HG02981 (cell line): Measurements from ENCODE around the gene MRAP.

Source experiments
- ATAC-seq: cut with Tn5 transposase; IDR thresholded peaks from one replicate; pipeline ENCODE4 v1.9.1; 2021; ENCODE audit warnings: mild to moderate bottlenecking, moderate library complexity; ENCODE audit not compliant: unreplicated experiment

MRAP gene

DNA sequence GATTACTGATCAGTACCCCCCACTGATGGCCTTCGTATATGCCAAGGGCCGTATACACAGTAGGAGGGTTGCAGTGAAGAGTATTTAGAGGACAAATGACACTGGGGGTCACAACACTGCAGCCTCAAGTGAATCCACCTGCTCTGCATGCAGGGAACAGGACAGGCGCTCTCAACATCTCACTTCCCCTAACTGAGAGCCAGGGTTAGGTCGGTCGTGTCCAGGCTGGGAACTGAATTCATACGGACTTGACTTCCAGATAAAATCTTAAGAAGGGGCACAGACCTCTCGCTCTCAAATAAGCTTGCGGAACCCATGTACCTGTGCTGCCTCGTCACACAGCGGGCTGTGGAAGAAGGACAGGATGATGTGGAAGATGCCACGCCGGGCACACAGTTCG is 22.8 kb downstream of the MRAP start:
- ATAC-seq: no peak

DNA sequence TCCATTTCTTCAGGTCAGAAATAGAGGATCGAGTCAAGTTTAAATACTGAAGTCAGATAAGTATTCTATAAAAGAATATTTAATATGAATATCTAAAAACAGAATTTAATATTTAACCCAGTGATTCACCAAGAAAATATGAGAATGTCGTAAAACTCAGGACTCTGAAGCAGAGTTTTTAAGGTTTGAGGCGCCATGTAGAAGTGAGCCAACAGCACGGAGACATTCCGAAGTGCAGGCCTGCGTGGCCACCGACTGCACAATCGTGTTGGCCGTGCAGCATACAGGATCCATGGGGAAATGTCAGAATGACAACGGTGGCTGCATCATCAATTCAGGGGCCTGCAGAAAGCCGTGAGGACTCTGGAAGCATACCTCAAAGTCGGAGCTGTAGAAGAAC is 23.4 kb downstream of the MRAP start:
- ATAC-seq: no peak

DNA sequence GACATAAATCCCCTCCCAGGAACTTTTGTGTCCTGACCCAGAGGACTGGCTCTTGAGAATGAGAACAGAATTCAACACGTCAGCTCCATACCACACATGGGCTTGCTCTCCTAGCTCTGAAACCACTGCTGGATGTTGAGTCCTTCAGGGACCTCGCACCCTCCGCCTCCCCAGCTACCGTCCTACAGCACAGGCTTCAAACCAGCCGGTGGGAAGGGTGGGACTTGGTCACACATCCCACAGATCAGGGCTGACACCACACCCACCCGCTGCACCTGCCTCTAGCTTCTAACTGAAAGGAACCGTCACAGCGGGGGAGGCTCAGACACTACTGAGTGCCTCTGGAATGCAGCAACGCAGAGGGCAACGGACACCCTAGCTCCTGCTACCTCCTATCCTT is 24.0 kb downstream of the MRAP start:
- ATAC-seq: no peak

DNA sequence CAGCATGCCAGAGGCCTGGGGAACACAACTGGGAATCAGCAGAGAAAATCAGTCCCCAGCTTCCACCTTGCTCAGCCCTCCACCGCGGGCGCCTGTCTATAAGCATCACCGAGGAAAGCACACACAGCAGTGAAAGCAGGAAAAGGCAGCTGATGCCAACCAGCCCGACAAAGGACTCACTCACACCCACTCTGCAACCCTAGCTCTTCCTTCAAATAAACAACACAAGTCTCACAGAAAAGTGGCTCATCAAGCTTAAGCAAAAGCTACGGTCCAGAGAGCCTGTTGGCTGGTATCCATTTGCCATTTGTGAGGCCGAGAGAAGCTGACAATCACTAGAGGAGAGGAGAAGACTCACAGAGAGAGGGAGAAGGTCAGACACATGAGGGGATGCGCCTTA is 27.1 kb downstream of the MRAP start:
- ATAC-seq: no peak

DNA sequence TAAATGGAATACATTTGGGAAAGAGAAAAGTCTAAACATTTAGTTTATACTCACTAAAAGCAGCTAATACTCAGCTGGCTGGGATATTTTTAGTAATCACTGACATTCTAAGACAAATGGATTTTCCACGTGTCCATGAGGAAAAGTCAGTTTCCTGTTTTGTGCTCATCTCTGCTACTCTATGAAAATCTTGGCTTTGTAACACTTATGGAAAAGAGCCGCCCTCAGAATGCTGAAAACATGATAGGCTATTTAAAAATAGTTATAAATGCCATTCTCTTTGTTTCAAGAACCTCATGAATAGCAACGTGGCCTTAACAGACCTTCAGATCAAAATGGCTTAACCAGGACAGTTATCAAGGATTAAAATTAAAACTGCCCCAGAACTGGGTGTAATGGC is 29.9 kb downstream of the MRAP start:
- no peak for ATAC-seq

DNA sequence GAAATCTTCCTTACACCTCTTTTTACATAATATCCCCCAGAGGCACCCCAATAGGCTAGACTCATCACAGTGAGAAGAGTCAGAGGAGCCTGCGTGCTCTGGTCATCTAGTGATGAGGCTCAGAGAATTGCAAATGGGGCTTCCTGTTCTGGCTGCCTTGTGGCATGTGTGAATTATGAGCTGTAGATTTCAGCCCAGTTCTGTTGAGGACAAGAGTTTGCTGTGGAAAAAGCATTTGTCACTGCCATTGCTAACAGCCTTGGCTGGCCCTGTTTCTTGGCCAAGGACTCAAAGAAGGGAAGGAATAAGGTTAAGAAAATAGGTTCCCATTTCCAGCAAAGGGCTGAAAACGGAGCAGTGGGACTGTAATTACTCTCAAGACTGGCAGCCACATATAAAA is 30.7 kb downstream of the MRAP start:
- ATAC-seq: no peak

DNA sequence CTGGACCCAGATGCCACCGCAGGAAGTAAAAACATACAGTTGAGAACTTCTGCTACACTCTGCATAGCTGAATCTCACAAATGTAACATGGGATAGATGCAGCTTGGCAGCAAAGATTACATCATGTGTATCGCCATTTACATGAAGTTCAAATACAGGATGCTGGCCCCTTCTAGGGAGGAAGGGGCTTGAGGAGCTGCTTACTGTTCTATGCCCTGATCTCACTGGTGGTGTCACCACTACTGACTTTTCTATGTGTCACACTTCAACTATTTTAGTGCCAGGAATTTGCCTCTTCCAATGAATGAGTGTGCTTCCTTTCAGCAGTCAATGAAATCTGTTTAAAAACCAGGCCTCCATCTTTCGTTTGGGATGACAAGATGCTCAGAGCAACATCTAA is 31.1 kb downstream of the MRAP start:
- ATAC-seq: no peak

DNA sequence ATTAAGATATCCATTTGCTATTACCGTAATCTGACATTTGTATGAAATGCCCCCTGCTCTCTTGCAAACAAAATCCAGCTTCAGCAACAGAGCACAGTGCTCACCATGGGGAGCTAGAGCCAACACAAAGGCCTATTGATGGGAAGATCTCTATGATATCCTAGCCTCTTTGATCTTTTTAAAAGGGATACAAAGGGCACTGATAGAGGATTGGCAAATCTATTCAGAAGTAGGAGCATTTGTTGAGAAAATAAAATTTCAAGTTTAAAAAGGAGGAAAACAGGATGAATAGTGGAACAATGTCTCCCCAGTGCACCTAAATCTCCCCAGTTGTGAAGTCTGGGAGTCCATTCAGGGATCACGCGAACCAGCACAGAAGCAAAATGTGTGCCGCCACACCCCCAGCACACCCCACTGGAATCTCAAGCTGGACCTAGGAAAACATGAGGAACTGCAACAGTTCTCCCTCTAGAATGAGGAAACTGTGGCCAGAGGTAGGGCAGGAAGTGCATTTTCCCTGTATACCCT is 32.2 kb downstream of the MRAP start:
- ATAC-seq: no peak

DNA sequence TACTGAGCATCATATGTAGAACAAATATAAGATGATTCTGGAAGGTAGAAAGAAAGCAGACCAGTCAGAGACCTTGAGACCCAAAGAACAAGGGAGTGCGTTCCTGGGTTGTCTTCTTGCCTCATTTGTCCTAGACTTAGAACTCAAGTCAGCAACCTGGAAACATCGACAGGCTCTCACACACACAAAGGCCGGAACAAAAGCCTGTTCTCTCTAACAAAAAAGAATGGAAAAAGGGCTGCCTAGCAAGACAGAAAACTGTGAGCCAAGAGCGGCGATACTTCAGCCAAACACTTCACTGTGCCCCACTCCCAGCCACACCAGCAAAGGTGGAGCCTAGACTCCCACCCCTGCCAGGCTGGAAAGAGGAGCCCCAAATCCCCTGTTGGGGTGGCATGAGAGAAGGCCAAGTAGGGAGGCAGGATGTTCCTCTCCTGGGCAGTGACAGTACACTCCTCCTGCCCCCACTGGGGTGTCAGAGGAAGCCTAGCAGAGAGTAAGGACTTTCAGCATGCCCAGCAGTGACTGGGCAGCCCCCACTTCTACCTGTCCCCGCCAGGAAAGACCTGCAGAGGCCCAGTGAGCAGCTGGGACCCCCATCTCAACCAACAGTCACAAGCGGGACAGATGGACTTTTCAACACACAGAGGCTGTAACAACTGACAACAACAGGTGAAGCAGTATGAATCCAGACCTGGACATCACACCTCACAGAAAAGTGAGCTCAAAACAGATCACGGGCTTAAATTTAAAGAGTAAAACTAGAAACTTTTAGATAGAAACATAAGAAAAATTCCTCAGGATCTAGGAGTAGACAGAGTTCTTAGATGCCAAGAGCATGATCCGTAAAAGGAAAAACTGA is 33.0 kb downstream of the MRAP start:
- no peak for ATAC-seq

DNA sequence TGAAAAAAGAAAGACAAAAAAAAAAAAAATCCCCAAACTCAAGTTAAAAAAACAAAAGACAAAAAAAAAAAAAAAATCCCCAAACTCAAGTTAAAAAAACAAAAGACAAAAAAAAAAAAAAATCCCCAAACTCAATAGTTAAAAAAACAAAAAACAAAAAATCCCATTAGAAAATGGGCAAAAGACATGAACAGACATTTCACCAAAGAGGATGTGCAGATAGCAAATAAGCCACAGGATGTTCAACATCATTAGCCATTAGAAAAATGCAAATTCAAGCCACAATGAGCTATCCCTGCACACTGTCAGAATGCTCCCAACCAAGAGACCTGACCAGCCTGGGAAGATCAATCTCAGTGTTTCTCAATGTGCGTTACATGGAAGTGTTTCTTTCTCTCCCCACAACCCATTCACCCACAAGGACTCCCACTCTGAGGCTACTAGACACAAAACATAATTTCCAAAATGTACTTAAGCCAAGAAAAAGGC is 33.9 kb downstream of the MRAP start:
- no peak for ATAC-seq

DNA sequence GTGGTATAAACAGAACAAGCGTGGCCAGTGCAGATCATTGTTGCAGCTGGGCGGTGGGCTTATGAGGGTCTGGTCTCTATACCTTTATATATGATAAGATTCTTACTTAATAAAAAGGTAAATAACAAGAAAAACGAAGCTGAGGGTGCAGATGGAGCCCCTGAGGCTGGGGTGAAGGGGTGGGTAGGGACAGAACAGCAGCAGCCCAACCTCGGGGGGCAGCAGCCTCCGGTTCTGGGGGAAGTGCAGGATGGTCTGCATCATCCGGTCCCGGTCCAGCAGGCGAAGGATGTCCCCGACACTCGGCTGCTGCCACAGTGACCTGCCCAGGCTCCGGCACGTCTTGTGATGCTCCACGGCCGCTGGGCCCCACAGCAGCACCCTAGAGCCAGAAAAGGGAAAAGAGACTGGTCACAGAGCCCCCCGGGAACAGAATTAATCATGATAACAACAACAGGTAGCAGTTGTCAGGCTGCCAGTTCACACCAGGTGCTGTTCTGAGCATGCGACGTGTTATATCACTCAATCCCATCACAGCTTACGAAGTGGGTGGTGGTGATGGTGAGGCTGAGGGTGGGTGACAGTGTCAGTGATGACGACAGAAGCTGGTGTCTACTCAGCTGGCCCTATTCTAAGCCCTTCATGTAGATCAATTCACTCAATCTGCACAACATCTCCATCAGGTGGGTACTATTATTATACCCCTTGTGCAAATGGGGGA is 35.5 kb downstream of the MRAP start:
- no peak for ATAC-seq

DNA sequence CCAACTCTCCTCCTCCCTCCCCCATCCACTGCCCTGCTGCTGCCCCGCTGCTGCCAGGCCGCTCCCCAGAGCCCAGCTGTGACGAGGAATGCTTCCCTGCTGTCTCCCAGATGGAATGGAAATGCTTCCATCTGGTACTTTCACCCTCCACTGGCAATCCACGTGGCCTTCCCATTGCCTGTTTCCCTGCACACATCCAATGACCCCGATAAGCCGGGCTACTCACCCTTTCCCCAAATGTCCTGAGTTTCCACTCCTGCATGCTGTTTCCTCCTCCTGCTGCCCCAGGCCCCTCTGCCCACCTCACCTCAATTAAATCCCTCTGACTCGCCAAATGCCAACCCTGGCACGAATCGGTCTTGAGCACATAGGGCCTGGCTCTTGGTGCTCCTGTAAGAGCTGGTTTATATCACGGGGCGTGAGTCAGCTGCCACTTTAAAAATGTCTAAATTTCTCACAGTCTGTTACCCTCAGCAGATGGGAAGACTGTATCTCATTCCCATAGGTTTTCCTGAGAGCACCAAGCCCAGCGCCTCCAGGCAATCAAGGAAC is 36.4 kb downstream of the MRAP start:
- no peak for ATAC-seq

DNA sequence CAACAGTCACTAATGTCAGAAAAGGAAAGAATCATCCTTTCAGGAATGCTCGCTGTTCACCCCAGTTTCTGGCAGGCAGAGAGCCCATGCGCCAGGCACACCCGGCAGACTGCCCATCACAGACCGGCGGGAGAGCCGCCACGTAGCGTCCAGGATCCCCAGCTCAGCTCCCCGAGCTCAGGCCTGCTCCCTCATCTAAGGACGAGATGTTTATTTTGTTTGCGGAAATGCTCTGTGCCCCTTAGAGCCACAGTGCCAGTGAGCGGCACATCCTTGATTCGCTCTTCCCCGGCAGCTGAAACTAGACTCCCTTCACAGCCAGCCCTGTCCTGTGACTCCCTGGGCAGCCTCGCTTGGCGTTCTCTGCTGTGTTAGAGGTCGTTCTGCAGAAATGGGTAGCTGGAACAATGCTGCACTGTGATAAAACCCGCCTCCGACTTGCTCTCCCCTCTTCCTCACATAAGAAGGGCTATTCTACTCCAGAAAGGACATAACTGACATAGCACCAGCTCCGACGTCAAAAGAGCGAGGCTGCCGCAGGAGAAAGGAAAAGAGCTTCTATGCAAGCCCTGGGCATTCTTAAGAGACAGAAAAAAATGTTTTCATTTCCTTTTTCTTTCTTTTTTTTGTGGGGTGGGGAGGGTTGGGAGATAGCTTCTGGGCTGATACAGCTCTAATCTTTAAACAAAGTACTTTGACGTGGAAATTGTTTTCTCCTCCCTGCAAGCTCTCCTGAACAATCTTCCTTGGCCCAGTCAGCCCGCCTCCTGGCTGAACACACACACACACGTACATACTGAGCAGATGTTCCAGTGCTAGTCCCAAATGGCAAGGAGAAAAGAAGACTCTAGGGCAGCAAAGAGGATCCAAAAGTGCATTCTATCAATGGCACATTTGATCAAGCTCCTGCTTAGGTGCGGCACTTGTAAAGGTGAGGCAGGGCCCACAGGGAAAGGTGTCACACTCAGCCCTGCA is 37.2 kb downstream of the MRAP start:
- ATAC-seq: no peak

DNA sequence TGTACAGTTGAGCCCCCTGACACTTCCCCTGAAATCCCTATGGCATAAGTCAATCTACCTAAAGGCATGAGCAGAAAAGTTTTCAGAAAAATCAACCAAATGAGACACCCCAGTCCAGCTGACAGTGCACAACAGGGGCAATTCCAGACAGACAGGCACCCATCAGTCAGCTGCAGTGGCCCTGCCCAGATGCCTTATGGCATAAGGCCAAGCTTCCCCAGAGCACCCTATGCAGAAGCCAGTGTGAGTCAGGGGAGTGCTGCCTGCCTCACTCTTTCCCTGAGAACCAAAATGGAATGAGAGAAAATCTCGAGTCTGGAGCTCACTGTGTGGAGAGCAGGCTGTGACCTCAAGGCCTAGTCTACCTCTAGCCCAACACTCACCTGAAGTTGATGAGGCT is 38.1 kb downstream of the MRAP start:
- no peak for ATAC-seq

DNA sequence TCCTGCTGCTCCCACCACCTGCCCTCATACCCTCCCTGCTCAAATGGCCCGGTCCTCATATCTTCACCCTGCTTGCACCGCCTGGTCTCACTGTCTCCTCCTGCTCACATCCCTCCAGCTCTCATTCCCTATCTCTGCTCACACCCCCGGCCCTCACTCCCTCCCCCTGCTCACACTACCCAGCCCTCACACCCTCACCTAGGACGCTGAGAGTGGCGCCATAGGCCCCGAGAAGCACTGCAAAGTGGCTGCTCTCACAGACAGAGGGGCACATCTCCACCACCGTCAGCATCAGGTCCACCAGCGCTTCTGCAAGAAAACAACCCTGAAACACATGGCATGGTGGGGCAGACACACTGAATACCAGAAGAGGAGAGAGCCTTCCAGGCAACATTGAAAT is 38.6 kb downstream of the MRAP start:
- no peak for ATAC-seq

DNA sequence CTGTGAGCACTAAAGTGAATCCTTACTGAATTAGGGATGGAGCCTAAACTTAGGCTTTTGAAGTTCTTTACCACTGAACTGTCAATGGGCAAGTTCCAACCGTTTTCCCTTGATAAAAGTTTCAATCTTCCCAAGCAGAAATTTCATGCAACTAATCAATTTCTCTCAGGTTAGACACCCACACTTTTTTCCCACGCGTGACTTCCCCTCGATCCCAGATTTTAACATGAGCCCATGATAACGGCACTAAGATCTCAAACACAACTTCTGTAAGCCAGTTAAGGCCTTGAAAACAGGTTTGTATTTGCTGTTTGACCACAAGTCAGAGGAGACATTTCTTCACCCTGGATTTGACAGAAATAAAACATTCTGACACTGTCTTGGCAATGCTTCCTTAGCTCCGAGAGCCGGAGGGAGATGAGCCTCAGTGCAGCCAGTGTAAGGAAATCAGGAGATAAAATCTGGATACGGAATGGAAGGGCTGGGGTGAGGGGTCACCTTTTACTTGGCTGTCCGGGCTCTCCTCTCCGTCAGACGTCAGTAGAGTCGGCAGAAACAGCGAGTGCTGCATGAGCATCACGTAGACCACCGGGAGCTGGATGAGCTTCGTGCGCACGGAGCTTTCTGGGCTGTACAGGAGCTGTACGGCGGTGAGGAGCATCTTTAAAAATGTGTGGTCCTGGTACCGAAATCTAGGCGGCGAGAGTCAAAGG is 39.7 kb downstream of the MRAP start:
- ATAC-seq: no peak

DNA sequence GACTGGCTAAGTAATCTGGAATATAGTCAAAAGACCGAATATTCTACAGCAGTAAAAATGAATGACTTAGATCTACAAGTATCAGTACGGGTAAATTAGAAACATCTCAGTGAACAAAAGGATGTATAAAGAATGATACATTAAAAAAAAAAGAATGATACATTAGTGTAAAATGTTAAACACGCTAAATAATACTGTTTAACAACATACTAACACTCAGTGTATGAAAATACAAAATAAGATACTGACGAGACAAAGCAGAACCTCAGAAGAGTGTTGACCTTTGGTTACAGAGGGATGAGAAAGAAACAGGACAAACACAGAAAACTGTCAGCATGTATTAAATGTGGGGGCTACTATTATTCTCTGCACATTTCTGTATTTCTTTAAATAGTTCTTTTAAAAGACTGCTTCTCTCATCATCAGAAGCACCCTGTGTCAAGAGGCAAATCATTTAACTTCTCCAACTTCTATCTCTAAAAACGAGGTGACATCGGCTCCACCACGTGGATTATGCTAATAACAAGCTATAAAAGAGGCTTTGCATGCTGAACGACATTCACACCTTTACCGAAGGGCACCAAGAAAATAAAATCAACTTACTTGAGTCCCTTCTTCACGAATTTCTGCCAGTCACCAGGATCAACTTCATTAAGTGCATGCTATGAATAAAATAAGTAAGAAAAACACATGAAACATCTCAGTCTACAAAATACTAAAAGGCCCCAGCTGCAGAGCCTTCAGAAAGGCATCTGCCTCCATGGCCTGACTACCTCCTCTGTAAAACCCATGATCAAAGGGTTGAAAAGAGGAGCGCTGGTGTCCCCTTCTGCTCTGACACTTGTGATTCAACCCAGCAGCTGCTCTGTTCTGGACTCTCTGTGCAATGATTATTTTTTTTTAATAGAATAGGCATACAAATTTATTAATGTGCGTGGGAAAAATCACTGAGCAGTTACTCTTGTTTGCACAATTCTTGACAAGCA is 42.5 kb downstream of the MRAP start:
- no peak for ATAC-seq

DNA sequence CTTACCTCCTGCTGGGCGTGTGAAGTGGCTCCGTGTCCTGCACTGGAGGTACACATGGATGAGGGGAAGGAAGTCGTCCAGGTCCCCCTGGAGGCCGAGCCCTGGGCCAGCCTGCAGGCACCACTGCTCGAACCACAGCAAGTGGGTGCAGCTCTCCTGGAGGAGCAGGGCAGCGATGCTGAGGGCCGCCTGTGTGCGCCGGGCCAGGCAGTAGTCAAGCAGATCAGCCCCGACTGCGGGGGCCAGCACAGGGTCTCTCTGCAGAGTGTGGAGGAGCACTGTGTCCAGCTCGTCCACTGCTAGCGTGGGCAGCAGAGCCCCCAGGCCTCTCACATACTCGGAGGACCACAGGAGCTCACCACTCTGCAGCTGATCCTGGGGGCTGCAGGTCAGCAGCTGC is 48.3 kb downstream of the MRAP start:
- ATAC-seq: no peak

DNA sequence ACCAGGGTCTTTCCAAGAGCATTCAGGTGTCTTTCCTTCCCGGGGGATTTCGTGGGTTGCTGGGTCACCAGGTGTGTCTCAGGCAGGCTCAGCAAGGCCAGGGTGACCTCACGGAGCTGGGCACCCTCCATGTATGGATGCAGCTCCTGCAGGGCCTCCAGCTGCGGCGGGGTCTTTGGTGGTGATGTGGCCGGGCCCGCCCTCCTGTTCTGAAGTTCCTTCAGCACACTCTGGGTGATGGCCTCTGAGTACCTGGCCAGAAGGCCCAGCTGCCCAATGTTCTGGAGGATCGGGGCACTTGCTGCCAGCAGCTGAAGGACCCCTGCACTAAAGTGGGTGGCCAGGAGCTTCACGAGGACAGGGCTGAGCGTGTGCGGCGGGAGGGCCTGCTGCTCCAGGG is 48.7 kb downstream of the MRAP start:
- ATAC-seq: no peak
